Suprapubic skin (tissue), 3 donors: ENCODE results near the gene ENPP7.

Experiments
- CTCF ChIP-seq, 2 donors: fragments of 200-600 bp in 1 of 2; fragments of 450-650 bp in 1 of 2; sonication (generic) in 1 of 2; IDR thresholded peaks; one replicate each; pipeline ENCODE4 v1.5.1; 2016 to 2019; ENCODE audit warnings: antibody characterized with exemption in 2 of 2, mild to moderate bottlenecking in 1 of 2, moderate library complexity in 1 of 2
- EP300 ChIP-seq: sonication (generic); formaldehyde crosslinking; IDR thresholded peaks from one replicate; pipeline ENCODE4 v1.6.1; 2017; ENCODE audit warnings: antibody characterized with exemption
- POLR2A ChIP-seq, 2 donors: fragments of 450-650 bp; IDR thresholded peaks; one replicate each; pipeline ENCODE4 v1.6.1; 2017; ENCODE audit warnings: antibody characterized with exemption in 2 of 2, mild to moderate bottlenecking in 2 of 2, moderate library complexity in 2 of 2

DNA sequence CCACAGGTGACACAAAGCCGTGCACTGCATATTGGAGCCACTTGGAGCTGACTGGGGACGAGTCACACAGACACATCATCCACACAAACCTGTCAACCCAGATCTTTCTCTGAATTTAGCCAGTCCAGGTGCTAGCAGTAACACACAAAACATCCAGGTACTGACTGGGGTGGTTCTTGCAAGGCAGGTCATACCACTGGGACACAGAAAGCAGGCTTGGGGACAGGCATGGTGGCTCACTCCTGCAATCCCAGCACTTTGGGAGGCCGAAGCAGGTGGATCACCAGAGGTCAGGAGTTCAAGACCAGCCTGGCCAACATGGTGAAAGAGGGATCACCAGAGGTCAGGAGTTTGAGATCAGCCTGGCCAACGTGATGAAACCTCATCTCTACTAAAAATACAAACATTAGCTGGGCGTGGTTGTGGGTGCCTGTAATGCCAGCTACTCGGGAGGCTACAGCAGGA is 14.9 kb downstream of the ENPP7 start:
- TF ChIP-seq POLR2A (IDR thresholded peaks at IDR 0.05) (no peak), EP300 (no peak), CTCF (IDR thresholded peaks at IDR 0.05) (no peak)
